ENCODE results near the gene ADGRD1.

The ADGRD1 gene

DNA sequence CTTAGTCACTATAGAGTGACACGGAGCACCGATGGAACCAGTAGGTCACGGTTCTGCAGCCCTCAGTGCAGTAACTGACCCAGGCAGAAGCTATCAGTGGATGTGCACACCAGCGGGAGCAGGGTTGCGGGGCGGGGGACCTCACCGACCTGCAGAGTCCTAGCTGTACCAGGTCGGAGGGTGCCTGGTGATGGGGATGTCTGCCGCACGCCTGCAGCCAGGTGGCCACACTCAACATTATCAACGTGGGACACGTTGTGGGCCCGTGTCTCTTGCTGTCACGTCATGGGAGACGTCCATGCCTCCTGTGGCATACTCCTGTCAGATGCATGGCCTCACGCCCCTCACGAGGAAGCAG lies 55.2 kb downstream of the ADGRD1 start:
- no peak for DNase-seq

DNA sequence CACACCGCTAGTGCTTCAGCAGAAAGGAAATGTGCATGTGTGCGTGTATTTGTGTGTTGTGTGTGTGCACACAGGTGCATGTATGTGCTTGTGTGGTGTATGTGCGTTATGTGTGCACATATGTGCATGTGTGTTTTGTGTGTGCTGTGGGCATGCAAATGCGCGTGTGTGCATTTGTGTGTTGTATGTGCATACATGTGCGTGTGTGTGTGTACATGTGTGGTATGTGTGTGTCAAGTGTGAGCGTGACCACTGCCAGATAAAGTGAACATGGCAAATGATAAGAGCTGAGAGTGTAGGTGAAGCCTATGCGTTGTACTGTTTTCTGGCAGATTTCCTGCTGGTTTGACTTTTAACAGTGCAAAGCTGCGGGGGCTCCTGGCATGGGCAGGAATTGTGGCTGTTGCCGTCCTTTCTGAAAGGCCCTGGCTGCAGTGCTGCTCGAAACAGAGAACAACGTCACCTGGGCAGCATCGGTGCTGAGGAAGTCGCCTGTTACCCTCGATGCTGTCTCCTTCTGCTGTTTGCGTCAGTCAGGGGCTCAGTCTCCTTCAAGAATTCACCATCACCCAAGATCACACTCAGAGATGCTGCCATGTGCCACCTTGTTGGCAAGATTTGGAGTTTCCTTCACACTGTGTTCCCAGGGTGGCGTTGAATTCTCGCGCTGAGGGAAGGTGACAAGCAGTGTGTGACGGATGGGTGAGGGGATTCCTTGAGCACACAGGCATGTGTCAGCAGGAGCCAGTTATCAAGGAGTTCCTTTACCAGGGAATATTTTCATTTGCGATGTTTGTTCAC lies 56.1 kb downstream of the ADGRD1 start:
- DNase-seq: no peak

DNA sequence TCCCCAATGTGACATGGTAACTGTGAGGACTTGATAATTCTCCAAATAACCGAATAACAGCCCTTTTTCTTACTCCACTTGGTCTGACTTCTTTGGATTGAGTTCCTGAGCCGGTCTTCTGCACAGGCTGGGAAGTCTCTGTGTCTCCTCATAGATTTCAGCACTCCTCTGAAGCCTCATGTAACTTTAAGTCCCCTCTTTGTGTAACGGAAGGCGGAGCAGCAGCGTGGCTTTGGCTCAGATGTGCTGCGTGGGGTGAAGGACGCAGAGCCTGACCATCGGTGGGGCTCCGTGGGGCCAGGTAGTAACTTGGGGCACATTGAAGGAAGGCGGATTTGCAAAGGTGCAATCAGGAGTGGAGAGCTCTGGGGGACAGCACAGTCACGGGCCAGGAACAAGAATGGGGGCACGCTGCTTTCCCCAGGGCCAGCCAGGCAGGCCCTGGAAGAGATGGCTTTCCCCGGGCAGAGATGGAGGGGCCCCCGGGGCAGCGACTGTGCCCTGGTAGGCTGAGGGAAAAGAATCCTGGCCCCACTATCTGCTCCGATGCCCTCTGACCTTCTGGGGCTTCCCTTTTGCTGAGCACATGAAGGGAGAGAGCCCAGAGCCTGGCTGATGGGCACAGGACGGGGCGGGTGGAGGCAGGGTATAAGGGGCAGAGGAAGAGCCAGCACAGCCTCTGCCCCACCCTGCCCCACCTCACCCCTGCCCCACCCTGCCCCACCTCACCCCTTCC lies 56.9 kb downstream of the ADGRD1 start:
- DNase-seq: no peak

DNA sequence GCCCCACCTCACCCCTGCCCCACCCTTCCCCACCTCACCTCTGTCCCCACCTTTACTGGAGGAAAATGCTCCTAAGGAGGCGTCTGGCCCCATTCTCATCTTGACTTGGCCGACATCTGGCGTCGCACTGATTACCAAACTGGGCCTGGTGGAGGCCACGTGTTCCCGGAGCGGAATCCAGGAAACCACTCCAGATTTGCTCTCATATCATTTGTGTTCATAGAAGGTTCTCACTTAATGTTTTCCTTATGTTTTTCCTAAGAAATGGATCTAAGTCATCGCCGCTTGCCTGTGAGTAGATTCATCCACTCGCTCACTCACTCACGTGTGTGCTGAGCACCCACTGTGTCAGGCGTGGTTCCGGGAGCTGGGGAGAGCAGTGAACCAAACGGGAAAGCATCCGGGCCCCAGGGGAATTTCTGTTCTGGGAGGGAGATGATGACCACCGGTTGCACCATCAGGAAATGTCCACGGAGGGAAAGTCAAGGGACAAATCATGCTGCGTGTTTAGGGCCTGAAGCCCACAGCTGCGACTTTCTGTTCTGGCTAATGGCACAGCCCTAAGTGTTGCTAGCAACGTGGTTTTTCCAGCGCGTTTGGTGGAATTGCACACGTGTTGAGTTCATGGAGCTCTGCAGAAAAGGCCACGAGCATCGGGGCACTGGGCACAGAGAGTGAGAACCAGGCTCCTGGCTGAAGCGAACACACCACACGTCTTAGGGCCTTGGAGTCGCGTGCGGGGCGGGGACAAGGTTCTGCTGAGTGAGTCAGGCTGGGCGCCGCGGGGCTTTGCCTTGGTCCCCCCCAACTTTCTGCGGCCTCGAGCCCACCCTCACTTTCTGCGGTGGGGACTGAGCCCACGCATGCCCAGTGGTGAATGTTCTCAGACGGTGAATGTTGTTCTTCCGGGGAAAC lies 57.7 kb downstream of the ADGRD1 start:
- DNase-seq: no peak

DNA sequence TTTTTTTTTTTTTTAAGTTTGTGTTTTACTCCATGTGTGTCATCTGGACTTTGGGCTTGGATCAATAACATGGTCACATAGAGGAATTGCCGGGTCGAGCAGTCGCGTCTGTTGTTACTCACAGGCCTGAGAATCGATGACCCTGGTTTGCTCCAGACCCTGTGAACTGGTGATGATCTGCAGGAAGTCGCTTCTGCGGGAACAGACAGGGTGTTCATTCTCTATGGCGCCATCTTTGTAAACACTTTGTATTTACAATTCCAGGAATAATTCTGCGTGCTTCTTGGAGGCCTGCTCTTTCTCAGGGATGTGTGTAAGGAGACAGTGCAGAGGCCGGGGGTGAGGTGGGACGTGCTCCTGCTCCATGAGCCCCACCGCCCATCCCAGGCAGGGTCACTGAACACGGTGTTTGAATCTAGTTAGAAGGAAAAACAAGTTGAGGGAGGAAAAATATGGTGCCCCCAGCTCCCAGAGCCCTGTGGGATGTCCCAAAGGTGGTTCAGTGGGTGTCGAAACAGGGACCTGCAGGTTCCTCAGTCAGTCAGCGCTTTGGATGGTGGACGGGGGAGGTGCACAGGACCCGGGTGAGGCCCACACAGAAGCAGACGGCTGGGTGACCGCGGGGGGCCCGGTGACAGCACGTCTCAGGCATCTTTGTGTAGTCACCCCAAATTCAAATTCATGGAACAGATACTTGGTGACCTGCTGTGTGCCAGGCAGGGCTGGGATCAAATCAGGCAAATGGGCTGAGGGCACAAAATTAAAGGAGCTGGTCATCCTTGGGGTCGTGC lies 58.8 kb downstream of the ADGRD1 start:
- no peak for DNase-seq

DNA sequence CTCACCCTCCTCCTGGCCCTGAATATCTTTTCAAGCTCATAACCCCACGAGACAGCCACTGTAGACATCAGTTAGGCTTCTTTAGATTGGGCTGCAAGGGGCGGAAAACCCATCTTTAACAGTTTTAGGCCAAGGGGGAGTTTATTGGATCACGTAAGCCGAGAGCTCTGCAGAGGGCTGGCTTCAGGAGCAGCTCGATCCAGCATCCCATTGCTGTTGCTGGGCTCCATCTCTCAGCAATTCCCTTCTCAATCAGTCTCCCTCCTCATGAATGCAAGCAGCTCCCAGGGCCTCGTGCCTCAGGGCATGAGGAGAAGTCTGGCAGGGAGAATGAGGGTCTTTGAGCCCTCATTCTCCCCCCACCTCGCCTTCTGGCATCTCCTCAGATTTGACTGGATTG lies 59.4 kb downstream of the ADGRD1 start:
- no peak for DNase-seq

DNA sequence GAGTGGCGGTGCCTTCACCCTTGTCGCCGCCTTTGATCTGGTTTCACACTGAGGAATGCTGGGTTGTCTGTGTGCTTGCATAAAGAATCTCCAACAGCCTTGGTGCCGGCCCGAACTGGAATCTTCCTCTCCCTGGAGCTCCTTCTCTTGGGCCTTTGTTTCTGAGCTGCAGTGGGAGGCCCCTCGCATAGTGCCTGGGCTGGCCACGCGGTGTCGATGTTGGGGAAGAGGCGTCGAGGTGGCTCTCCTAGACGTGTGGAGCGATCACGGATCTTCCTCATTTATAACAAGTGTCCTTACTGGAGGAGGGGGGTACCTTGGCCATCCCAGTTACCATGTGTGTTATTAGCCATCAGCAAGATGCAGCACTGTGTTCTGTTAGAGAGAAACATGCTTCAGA lies 60.6 kb downstream of the ADGRD1 start:
- no peak for DNase-seq

DNA sequence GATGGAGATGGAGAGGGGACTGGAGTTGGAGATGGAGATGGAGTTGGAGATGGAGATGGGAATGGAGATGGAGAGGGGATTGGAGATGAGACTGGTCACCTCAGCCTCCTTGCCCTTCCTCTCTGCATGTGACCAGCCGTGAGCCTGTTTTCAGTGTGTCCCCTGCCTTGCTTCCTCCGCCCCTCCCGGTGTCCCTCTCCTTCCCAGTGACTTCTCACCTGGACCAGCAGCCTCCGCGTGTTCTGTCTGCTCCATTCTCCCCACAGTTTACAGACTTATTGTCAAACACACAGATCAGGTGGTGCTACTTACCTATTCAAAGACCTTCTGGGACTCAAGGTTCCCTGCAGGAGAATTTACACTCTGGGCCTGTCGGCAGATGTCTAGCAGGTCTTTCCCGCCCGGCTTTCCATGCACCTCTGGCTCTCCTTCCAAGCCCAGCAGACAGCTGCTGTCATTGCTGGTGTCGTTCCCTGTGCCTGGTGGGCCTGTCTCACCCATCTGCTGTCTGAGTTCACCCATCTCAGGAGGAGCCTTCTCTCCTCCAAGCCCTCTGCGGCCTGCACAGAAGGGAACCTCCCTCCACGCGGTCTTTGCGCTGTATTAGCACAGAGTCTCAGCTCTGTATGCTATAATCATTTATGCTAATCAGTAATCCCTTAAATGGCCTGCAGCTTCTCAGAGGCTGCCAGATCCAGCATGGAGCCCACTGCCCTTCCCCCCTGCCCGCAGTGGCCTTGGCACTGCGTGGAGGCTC lies 62.1 kb downstream of the ADGRD1 start:
- DNase-seq: no peak

DNA sequence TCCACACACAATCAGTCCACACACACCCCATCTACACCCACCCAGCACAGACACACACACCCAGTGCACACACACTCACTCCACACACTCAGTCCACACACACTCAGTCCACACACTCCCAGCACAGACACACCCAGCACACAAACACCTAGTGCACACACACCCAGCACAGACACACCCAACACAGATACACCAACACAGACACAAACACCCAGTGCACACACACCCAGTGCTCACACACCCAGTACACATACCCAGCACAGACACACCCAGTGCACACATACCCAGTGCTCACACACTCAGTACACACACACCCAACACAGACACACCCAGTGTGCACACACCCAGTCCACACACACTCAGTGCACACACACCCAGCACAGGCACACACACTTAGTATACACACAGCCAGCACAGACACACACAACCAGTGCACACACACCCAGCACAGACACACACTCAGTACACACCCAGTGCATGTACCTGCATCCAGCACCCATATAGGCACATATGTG lies 63.8 kb downstream of the ADGRD1 start:
- no peak for DNase-seq

DNA sequence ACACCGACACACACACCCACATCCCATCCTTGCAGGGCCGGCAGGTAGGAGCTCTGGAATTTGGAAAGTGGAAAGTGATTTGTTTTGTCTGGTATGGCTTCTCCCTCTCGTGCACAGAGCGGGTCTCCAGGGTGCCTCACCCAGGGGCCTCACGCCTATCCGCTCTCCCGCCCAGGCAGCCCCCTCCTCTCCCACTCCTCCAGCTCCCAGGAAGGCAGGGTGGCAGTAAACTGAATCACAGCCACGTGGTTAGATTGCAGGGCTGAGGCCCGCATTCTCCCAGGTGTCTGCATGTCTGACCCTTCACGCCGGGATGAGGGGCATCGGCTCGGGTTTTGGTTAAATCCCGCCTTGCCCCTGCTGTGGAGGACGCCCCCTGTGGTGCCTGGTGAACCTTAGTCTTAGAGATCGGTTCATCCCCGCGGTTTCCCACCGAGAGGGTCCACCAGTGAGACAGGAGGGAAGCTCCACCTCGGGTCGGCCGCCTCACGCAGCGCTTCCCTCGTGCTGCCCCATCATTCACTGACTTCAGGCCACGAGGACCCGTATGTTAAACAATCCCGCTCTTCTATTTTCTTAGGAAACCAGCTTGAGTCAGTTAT lies 64.4 kb downstream of the ADGRD1 start:
- DNase-seq: no peak

DNA sequence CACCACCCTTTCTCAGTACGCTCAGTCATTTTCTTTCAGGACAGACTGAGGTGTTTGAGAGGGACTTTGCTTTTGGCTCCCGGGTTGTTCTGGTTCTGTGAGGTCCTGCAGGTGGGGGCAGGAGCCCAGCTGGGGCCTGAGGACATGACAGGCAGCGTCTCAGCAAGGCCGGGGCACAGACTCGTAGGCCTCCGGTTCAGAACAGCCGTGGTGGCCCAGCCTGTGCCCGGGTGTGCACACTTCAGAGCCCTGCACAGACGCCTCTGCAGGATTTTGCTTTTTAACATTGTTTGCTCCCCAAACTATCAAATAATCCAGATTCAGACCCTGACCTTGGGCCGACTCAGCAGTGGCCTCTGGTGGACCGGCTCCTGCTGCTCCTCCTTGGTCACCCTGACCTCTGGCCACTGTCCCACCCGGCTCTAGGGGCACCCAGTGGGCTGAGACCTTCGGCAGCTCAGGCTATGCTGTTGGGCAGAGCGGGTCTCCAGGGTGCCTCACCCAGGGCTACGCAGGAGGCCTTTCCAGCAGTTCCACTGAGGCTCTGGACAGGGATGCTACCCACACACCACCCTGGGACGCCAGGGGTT lies 65.2 kb downstream of the ADGRD1 start:
- no peak for DNase-seq

DNA sequence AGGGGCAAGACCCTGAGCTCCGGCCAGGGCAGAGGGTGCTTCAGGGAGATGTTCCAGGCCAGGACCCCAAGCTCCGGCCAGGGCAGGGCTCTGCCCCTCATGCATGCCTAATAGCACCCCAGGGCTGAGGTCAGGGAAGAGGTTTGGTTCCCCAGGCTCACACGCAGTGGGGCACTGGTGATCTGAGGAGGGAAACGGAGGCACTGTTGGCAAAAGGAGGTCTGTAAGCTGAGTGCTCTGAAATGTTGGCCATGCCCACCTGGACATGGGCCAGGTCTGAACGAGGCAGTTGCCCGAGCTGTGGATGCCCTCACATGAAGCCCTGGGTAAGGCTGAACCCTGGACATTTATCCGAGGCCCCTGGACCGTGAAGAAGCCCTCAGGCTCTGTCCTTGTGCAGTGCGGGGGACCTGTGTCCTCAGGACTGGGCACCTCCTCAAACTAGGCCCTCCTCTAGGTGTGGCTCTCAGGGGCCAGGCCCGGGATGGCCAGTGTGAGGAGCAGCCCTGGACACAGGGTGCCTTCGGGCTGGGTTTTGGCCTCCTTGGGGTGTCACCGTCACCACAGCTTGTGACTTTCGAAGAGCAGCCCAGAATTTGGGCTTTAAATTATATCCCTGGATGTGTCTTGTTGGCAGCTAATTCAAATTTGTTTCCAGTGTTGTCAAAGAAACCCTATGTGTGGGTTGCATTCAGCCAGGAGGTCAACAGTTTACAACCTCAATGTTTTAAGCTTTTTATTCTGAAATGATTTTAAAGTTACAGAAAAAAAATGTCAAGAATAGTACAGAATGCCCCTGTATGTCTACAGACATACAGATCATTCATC lies 66.8 kb downstream of the ADGRD1 start:
- DNase-seq: no peak

DNA sequence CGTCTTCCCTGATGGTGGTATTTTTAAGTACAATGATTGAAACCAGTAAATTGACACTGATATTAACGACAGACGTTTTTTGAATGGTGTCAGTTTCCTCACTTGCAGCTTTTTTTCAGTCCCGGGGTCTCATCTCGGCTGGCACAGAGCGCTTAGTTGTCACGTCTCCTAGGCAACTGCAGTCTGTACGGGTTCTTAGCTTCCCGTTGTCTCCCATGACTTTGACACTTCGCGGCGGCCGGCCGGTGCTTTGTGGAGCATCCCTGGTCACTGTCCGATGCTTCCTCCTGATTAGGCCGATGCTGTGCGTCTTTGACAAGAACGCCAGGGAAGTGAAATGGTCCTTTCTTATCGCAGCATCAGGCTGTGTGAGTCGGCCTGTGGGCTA lies 67.4 kb downstream of the ADGRD1 start:
- no peak for DNase-seq

DNA sequence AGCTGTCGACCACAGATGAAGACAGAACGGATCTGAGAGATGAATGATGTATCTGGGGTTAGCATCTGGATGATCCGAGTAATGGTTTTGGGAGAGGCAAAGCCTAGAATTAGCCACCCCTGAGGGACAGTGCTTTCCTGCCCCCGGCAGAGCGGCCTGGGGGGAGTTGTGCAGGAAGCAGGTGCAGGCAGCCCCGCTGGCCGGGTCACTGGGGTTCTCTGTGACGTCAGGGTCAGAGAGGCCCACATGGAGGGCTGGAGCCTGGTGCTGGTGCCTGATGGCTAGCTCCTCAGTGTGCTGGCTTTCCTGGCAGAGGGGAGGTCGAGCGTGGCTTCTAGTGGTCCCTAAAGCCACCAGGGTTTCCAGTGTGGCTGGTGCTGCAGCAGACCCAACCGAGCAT lies 70.3 kb downstream of the ADGRD1 start:
- DNase-seq: no peak

DNA sequence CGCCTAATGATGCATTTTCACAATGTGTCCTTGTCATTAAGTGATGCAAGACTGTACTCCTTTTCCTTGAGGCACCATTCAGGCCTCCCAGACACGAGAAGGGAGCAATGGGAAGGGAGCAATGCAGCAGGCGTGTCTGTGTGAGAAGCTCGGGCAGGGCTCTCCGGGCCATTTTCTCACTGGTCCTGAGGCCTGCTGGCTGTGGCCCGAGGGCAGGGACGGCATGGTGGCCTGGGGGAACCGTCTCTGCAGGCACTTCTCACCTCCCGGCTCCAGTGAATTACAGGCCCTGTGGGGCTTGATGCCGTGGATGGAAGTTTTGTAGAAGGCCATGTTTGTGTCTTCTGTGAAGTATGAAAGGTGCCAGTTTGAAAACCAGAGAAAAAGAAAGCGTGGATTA lies 71.0 kb downstream of the ADGRD1 start:
- no peak for DNase-seq

DNA sequence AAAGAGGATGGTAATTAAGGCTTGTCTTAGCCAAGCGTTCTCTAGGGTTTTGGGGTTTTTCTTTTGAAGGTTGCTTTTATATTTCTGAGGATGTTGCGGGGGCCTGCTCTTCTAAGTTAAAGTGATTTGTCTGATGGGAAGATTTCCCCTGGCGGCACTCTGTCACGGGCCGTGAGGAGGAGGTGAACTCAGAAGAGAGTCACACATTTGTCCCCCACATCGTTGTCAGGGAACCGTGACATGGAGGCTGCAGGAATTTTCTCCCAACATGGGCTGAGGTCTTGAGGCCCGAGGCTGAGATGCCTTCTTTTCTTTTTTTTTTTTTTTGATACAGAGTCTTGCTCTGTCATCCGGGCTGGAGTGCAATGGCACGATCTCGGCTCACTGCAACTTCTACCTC lies 71.5 kb downstream of the ADGRD1 start:
- DNase-seq: no peak

DNA sequence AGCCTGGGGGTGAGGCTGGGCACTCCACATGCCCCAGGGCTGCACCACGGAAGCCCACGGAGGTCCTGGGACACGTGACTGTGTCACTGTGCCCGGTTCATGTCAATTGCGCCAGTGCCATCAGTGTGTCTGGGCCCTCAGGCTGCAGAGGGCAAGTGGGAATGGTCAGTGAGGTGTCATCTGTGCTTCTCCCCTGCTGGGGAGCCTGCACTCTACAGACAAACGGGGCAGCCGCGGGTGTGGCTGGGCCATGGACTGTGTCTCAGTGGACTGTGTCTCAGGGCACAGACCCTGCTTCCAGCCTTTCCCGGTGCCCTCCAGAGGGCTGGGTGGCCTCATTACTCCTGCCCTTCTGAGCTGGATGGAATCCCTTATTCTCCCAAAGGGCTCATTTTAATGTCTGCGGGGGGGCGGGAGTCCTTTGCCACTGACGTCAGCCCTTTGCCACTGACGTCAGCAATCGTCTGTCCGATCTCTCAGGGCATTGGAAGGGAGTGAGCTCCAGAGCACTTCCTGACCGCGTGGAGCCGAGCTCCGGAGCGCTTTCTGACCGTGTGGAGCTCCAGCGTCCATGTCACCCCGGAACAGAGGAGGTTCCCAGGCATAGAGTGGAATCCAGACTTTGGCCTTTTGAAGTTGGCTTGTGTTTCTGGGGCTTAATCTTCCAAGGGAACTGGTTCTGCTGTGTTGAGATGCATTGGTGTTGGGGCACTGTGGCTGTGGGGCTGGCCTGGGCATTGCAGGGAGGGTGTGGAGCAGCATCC lies 72.4 kb downstream of the ADGRD1 start:
- no peak for DNase-seq

DNA sequence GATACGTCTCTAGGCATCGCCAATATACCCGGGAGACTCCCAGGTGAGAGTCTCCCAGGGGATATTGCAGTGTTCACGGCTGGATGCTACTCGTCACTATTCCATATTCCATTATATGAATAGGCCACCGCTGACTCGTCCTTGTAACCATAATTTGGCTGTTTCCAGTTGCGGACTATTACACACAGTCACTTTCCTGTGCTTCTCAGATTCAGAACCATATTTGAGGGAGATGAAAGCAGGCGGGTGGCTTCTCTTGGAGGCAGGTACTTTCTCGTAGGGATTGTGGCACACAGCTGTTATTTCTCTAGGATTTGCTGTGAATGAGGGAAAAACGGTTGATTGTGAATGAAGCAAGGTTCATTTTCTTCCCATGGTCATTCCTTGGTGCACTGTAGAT lies 73.0 kb downstream of the ADGRD1 start:
- DNase-seq: no peak

DNA sequence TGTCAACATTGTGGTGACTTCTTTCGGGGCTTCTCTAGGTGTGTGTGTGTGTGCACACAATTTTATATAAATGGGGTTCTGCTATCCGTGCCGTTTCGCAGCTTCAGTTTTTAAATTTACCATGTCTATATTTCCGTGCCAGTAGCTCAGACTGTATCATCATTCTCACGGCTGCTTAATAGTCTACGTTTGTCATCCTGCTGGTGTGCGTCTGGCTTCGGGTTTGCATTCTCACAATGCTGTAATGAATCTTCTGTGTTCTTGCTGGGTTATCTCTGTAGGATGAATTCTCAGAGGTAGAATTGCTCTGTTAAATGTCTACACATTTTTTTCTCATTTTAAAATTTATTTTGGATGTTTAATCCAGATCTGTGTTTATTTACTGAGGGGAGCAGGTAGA lies 73.6 kb downstream of the ADGRD1 start:
- no peak for DNase-seq
